Measurements from ENCODE around the gene OPCML.

The OPCML gene

DNA sequence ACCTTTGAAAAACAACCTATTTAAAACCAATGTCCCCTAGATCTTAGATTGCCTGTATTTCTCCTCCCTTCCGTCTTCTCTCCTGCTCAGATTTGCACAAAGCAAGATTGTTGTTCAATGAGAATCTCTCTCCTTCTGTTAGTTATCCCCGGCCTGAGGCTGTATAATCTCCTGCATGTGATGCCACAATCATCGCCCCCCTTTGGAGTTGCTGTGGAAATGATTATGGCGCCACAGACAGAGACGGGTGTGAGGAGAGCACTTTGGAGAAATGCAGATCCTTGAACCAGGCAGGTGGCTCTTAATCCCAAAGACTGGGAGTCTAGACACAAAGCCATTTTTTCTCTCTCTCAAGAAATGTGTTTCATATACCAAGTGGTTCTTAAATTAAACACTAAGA lies 941.3 kb downstream of the OPCML start:
- no peak overlapping the region for H3K27ac ChIP-seq
- DNase-seq (ENCODE audit: low spot score) = no peak
- ChIA-PET CTCF (no interaction called here), POLR2A (ENCODE audit: low non-redundant PET) (no interaction called here)
- no peak for TF ChIP-seq CTCF (conservative IDR thresholded peaks at IDR 0.05; ENCODE audit: low read depth)

GRCh38 chr11:132590554-132590953 lies 941.7 kb downstream of the OPCML start:
- TF ChIP-seq CTCF (conservative IDR thresholded peaks at IDR 0.05; ENCODE audit: low read depth) = no peak
- ChIA-PET CTCF (no interaction called here), POLR2A (ENCODE audit: low non-redundant PET) (no interaction called here)
- no peak for DNase-seq (ENCODE audit: low spot score)
- no peak overlapping the region for H3K27ac ChIP-seq

DNA sequence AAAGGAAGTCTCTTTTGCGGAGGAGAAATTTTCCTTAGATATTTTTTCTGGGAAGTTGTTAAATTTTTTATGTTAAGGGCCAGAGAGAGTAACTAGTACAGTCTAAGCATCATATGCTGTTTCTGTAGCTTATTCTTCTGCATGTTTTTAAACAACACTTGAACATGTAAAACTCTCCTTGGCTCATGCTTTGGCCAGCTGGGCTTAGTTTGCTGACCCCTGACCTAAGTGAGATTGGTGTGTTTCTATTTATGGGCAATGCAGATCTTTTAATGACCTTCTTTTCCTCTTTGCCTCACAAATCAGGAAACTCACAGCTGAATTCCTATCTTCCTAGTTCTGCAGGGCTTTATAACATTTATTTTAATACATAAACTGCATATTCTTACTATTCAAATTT lies 942.5 kb downstream of the OPCML start:
- CTCF ChIA-PET = no interaction called here
- POLR2A ChIA-PET (ENCODE audit: low non-redundant PET) = no interaction called here
- DNase-seq (ENCODE audit: low spot score) = no peak
- no peak for TF ChIP-seq CTCF (conservative IDR thresholded peaks at IDR 0.05; ENCODE audit: low read depth)
- no peak overlapping the region for H3K27ac ChIP-seq

DNA sequence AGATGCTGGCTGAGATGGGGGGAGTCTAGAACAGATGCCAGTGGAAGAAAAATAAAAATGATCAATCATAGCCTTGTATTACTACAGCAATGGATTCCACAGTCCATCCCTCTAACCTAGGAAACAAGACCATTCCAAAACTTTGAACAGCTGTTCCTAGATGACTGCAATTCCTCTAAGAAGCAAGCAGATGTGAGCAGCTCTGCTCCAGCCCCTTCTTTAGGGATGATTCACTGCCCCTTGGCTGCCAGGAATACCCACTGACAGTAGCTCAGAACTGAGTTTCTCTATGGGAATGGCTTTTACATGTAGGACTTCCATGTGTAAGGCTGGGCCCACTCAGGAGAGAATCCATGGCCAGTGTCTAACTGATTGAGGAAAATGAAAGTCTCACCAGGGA lies 943.9 kb downstream of the OPCML start:
- CTCF ChIA-PET = no interaction called here
- TF ChIP-seq CTCF (conservative IDR thresholded peaks at IDR 0.05; ENCODE audit: low read depth) = no peak

DNA sequence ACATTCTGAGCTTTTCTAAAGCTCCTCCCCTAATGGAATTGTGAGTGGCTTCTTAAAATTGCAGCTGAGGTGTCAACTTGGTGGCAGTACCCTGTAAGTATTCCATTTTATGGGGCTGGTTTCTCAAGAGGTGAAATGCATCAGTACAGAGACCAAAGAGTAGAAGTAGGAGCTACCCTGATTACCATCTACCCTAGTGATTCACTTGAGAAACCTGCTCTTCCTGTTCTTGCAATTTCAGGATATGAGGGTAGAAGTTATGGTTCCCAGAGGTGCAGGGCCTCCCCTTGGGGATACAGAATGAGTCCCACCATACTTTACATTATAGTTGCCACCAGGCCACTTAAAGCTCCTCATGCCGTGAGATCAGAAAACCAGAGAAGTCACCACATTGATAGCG lies 944.6 kb downstream of the OPCML start:
- DNase-seq (ENCODE audit: low spot score) = no peak
- H3K27ac ChIP-seq = no peak overlapping the region
- ChIA-PET CTCF (no interaction called here), POLR2A (ENCODE audit: low non-redundant PET) (no interaction called here)
- no peak for TF ChIP-seq CTCF (conservative IDR thresholded peaks at IDR 0.05; ENCODE audit: low read depth)

More for the DNA sequence above, 943.9 kb downstream of the OPCML start:
- DNase-seq (ENCODE audit: low spot score) = no peak
- POLR2A ChIA-PET (ENCODE audit: low non-redundant PET) = no interaction called here
- no peak overlapping the region for H3K27ac ChIP-seq

GRCh38 chr11:132586801-132587200 lies 945.5 kb downstream of the OPCML start:
- ChIA-PET POLR2A (ENCODE audit: low non-redundant PET) (no interaction called here), CTCF (no interaction called here)
- TF ChIP-seq CTCF (conservative IDR thresholded peaks at IDR 0.05; ENCODE audit: low read depth) = no peak
- DNase-seq (ENCODE audit: low spot score) = no peak
- H3K27ac ChIP-seq = no peak overlapping the region
